Fibroblast of mammary gland (primary cell): ENCODE results near the gene IPO11.

Experiments
- DNase-seq: peaks from one replicate; pipeline ENCODE4 v3.0.0-alpha.2; 2010; ENCODE audit warnings: low read depth
- H3K4me3 ChIP-seq: 2 replicates; pipeline ENCODE4 v1.5.1; 2011; ENCODE audit warnings: low read depth, mild to moderate bottlenecking, low read length, moderate library complexity; ENCODE audit not compliant: control insufficient read depth
- TF ChIP-seq, protein P1 (sequence below): conservative IDR thresholded peaks from 2 replicates; pipeline ENCODE4 v1.5.1; 2011; ENCODE audit warnings: low read depth, low read length, inconsistent platforms; ENCODE audit not compliant: control insufficient read depth, insufficient read depth

The IPO11 gene

GRCh38 chr5:62432621-62433064, 20.1 kb downstream of the IPO11 start:
- peak; percentile 37 for DNase-seq
- TF ChIP-seq, protein P1, sequence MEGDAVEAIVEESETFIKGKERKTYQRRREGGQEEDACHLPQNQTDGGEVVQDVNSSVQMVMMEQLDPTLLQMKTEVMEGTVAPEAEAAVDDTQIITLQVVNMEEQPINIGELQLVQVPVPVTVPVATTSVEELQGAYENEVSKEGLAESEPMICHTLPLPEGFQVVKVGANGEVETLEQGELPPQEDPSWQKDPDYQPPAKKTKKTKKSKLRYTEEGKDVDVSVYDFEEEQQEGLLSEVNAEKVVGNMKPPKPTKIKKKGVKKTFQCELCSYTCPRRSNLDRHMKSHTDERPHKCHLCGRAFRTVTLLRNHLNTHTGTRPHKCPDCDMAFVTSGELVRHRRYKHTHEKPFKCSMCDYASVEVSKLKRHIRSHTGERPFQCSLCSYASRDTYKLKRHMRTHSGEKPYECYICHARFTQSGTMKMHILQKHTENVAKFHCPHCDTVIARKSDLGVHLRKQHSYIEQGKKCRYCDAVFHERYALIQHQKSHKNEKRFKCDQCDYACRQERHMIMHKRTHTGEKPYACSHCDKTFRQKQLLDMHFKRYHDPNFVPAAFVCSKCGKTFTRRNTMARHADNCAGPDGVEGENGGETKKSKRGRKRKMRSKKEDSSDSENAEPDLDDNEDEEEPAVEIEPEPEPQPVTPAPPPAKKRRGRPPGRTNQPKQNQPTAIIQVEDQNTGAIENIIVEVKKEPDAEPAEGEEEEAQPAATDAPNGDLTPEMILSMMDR: no peak
- no peak overlapping the region for H3K4me3 ChIP-seq

DNA sequence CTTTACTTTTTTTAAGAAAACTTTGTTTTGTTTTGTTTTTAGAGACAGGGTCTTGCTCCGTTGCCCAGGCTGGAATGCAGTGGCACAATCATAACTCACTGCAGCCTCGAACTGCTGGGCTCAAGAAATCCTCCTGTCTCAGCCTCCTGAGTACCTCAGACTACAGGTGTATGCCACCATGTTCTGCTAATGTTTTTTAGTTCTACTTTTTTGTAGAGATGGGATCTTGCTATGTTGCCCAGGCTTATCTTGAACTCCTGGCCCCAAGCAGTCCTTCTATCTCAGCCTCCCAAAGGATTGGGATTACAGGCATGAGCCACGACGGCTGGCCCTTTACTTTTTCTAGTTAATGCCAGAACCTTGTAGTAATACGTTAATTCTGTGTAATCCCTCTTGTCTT, 36.0 kb downstream of the IPO11 start:
- no peak overlapping the region for H3K4me3 ChIP-seq
- no peak for DNase-seq
- TF ChIP-seq, protein P1: no peak

DNA sequence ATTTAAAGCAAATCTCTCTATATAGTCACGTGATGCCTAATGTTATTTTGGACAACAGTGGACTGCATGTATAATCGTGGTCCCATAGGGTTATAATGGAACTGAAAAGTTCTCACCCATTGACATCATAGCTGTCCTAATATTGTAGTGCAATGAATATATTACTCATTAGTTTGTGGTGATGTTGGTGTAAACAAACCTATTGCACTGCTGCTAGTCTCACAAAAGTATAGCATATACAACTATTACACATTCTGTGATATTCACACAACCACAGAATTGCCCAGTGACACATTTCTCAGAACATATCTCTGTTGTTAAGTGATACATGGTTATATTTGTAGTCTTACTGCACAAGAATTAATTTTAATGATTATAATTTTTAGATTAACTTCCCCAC, 37.7 kb downstream of the IPO11 start:
- peak; percentile 30 for DNase-seq
- TF ChIP-seq, protein P1: no peak
- no peak overlapping the region for H3K4me3 ChIP-seq

DNA sequence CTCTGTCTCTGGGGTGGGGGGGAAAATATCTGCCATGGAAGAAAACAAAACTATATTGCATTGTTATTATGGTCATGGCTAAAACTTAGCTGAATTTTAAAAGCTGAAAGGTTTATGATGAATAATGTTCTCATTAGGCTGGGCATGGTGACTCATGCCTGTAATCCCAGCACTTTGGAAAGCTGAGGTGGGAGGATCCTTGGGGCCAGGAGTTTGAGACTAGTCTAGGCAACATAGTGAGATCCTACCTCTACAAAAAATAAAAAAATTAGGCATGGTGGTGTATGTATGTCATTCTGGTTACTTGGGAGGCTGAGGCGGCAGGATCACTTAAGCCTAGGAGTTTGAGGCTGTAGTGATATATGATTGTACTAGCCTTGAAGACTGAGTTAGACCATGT, 44.5 kb downstream of the IPO11 start:
- TF ChIP-seq, protein P1: no peak
- H3K4me3 ChIP-seq: no peak overlapping the region
- DNase-seq: peak; percentile 50

- H3K4me3 ChIP-seq: no peak overlapping the region
- peak; percentile 70 for DNase-seq
These were observed 48.0 kb downstream of the IPO11 start for GRCh38 chr5:62460578-62460983.

DNA sequence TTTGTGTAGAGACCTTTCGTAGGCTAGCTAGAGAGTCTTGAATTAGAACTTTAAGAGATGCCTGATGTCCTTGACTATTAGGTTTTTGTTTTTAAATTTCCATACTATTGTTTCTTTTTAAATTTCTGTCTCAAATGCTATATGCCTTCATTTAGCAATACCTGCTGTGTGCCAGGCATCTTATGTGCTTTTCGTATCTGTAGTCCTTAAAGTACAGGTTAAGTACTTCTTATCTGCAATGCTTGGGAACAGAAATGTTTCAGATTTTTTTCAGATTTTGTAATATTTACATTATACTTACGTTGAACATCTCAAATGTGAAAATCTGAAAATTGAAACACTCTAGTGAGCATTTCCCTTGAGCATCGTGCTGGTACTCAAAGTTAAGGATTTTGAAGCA, 49.0 kb downstream of the IPO11 start:
- no peak for DNase-seq

More at GRCh38 chr5:62460578-62460983, 48.0 kb downstream of the IPO11 start:
- TF ChIP-seq, protein P1: peak; percentile 84

More for the DNA sequence above, 49.0 kb downstream of the IPO11 start:
- no peak overlapping the region for H3K4me3 ChIP-seq
- TF ChIP-seq, protein P1: no peak
